Right cardiac atrium (tissue), 5 donors: ENCODE results near the gene RASL11B. TPM values are rescaled to one million over a fixed set of nuclear protein-coding genes. Genes with fewer than 3 reads are reported as not detected.

Source experiments
- ATAC-seq, 2 donors: fragments of 200-7000 bp; cut with Tn5 transposase; one replicate each; pipeline versions ENCODE4 v1.8.0 to v1.9.1; 2020; ENCODE audit warnings: moderate library complexity in 2 of 2, mild to moderate bottlenecking in 1 of 2
- DNase-seq, 3 donors: peaks; one replicate each; pipeline ENCODE4 v3.0.0-alpha.2; 2020
- H3K27ac ChIP-seq: one replicate; pipeline ENCODE4 v1.5.1; 2013; ENCODE audit warnings: mild to moderate bottlenecking, low read length, control low read depth, moderate library complexity
- H3K27me3 ChIP-seq: one replicate; pipeline ENCODE4 v1.6.1; 2013; ENCODE audit not compliant: control insufficient read depth, insufficient read depth
- H3K4me1 ChIP-seq: one replicate; pipeline ENCODE4 v1.6.1; 2013; ENCODE audit warnings: low read length; ENCODE audit not compliant: control insufficient read depth, insufficient read depth
- H3K4me3 ChIP-seq: one replicate; pipeline ENCODE4 v1.5.1; 2013; ENCODE audit warnings: low read length, control low read depth
- H3K9me3 ChIP-seq: one replicate; pipeline ENCODE4 v1.6.1; 2013; ENCODE audit warnings: low read length; ENCODE audit not compliant: control insufficient read depth
- WGBS: extraction: QIAGEN DNeasy Blood & Tissue Kit; methylation state at CpG from one replicate; pipeline ENCODE4 v1.1.7; 2013; 5-methylcytosine and 5-hydroxymethylcytosine counted together
- intact Hi-C, 4 donors: fragments of 100-400 bp; cut with DNase I; formaldehyde crosslinking; loops; one replicate each; pipeline versions ENCODE4 v1.11.0 to v1.14.0; 2022 to 2023
- polyA plus RNA-seq: library from polyadenylated mRNA; stranded (reverse); fragments of 200-250 nt; gene quantifications from one replicate; pipeline ENCODE4 v1.2.3, GENCODE V29; 2013
- total RNA-seq, 4 donors: library from RNA; stranded (reverse); fragmentation: NEBNext Ultra II Directional; extraction: Animal tissue kit (Norgen Biotek cat#: 25700); gene quantifications; one replicate each; pipeline ENCODE4 v1.2.1, GENCODE V29; 2021
- donor health status: healthy with polysubstance abuse.
- donor health status: DM: no; HTN: yes; CAD: no.
- donor health status: DM: no; HTN: no; CAD: no.
- donor health status: DM: no; HTN: yes; CAD: no; lungs with severe emphysema.
- donor health status: DM: yes; HTN: yes; CAD: no.

Gene RASL11B
- total and polyA plus RNA-seq, 5 donors = 9.6 to 37.2 (median 12.7) TPM

DNA sequence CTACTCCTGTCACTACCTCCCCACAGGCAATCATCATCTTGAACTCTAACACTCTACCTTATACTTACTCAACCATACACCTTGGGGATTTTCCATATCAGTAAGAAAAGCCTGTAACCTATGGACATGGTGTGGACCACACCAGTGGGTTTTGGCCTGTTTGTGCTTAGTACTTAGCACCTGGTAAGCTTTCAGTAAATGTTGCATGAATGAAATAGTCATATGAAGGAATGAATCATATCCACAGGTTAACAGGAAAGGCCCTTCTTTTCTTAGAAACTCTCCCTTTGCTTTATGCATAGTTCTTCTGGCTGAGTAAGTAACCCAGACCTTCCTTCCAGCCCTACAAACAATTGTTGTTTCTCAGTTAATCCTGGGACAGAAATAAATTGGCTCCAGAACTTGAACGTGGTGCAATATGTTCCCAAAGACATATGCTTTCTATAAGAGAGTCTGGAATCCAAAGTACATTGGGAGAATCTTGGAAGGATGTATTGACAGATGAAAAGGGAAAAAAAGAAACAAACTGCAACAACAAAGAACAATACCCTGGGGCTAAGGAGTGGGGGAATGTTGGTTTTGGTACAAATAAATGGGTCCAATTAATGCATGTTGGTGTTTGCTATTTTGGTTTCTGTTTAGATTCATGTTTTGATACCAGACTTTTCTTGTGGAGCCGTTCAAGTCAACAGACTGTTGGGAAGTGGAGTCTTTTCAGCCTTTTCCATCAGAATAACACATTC, 27.8 kb downstream of the RASL11B start:
- Histone ChIP-seq H3K27me3 (no peaks in the 10 kb centered on the region), H3K4me3 (no peak overlapping the region), H3K9me3 (no peaks in the 10 kb centered on the region), H3K4me1 (no peaks in the 10 kb centered on the region), H3K27ac (no peak overlapping the region)
- ATAC-seq (no peak), DNase-seq (no peak)
- intact Hi-C loops = no loop called here
- 75% methylated on average over 2 of the region's 2 CpGs for WGBS

DNA sequence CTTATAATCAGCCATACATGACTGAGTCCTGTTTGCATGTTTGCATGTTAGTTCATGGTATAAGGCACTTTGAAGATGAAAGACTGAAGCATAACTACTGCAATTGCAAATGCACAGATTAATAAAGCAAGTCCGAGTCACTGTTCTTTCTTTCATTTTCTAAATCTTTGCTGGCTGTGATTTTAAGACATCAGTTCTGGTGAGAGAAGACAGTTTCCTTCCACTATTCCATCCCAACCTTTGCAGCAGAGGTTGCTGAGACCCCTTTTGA, 28.3 kb downstream of the RASL11B start:
- DNase-seq (no peak), ATAC-seq (no peak)
- Histone ChIP-seq H3K4me1 (no peaks in the 10 kb centered on the region), H3K4me3 (no peak overlapping the region), H3K27ac (no peak overlapping the region), H3K9me3 (no peaks in the 10 kb centered on the region), H3K27me3 (no peaks in the 10 kb centered on the region)
- intact Hi-C loops = no loop called here
- WGBS = 93% methylated on average over 1 of the region's 1 CpG

DNA sequence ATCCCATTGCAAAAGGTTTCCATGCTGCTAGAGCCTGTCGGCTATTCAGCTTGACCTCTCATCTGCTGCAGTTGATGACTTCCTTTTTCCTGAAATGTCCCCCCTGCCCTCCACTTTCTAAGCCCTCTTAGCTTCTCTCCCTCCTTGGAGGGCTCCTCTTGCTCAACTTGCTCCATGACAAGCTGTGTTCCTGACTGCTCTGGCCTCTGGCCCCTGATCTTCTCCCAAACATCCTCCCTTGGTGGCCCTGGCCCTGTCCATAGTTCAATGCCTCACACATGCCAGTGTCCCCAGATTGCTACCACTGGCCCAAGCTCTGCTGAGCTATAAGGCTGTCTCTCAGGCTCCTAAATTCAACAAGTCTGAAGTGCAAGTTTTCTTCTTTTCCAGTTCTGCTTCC, 29.6 kb downstream of the RASL11B start:
- Histone ChIP-seq H3K4me3 (no peak overlapping the region), H3K27me3 (no peaks in the 10 kb centered on the region), H3K9me3 (no peaks in the 10 kb centered on the region), H3K27ac (no peak overlapping the region), H3K4me1 (no peaks in the 10 kb centered on the region)
- intact Hi-C loops = no loop called here
- 63% methylated on average over 1 of the region's 1 CpG for WGBS
- DNase-seq (no peak), ATAC-seq (no peak)

DNA sequence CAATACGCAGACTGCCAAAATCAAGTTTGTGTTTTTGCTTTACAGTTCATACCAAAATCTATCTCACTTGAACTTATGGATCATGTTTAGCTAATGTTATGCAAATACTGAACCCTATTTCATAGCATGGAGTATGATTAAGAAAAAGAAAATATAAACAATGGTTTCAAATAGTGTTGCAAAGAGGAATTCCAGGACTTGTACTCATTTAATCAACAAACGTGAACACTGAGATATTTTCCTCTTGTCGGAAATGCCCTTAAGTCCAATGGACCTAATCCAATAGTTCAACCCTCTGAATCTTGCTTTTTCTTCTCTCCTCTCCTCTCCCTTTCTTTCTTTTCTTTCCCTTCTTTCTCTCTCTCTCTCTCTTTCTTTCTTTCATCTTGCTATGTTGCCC, 30.8 kb downstream of the RASL11B start:
- Histone ChIP-seq H3K9me3 (no peaks in the 10 kb centered on the region), H3K4me1 (no peaks in the 10 kb centered on the region), H3K27ac (no peak overlapping the region), H3K4me3 (no peak overlapping the region), H3K27me3 (no peaks in the 10 kb centered on the region)
- no peak for ATAC-seq
- no peak for DNase-seq
- WGBS = 78% methylated on average over 3 of the region's 3 CpGs
- intact Hi-C loops = no loop called here

DNA sequence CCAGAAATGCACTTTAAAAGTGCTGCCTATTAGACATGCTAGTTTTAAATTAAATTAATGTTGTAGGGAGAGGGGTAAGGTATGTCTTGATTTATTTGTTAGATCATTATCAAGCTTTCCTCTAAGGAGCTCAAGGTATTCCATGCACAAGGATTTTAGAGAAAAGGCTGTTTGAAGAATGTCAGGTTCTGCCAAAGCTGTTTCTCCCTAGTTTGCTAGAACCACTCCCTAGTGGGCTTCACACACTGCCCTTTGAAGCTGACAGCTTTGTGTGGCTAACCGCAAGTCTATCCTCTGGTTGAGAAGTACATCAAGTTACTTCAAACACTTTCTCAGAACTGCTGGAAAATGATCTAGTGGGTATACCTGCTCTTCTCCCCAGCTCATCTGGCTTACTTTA, 32.3 kb downstream of the RASL11B start:
- no peaks in the 10 kb centered on the region for H3K27me3 ChIP-seq
- intact Hi-C loops = no loop called here
- DNase-seq (no peak), ATAC-seq (no peak)
- no peak overlapping the region for H3K27ac ChIP-seq
- no peaks in the 10 kb centered on the region for H3K9me3 ChIP-seq
- WGBS = 100% methylated on average over 1 of the region's 1 CpG
- H3K4me3 ChIP-seq = no peak overlapping the region
- H3K4me1 ChIP-seq = no peaks in the 10 kb centered on the region

DNA sequence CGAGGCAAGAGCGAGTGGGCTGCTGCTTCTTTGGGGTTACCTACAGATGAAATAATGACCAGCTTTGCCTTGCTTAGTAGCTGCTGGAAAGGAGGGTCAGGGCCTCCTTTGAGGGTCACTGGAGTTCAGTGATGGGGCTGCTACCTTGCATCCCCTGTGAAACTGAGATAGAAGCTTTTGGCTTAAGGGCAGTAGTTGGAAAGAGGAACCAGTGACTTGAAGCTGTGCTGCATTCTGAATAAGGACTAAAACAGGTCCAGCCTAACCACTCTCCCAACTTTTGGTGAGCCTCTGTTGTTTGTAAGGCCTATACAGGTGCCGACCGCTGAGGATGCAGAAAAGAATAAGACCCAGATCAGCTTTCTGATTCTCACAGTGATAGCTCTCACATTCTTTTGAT, 41.2 kb downstream of the RASL11B start:
- WGBS = 97% methylated on average over 4 of the region's 4 CpGs
- no peaks in the 10 kb centered on the region for H3K9me3 ChIP-seq
- ATAC-seq (no peak), DNase-seq (no peak)
- intact Hi-C loops = no loop called here
- H3K27ac ChIP-seq = no peak overlapping the region
- H3K4me3 ChIP-seq = no peak overlapping the region
- H3K4me1 ChIP-seq = no peaks in the 10 kb centered on the region
- H3K27me3 ChIP-seq = no peaks in the 10 kb centered on the region

DNA sequence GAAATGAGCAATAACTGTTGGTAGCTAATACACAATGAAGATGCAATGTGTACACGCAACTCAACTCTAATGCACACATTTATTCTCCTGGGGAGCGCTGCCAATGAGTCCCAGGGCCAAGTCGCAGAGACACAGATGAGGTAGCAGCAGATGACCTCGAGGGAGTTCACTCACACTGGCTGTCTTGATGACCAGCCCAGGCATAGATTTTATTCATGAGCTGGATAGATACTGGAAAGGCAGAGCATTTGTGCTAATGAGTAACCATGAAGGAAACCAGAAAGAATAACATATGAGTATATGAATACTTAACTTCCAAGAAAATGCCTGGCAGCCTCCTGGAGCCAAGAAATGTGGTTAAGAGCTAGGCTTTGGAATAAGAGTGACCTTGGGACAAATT, 42.3 kb downstream of the RASL11B start:
- ATAC-seq = no peak

DNA sequence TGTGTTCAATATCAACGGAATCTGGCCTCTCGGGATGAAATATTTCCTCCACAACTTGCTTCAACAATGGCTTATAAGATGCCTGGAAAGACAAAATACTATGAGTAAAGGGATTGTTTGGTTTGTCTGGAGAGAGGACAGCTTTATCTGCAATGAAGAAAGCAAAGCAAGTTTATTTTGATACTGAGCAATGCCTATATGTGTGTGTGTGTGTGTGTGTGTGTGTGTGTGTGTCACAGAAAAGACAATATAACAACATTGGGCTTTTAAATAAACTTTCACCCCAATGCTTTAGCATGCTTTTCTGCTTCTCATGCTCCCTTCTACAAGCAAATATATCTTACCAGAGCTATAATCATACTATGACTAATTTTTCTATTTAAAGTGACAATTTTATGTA, 45.4 kb downstream of the RASL11B start:
- no peak overlapping the region for H3K27ac ChIP-seq
- ATAC-seq (no peak), DNase-seq (no peak)
- WGBS = 66% methylated on average over 2 of the region's 2 CpGs
- H3K9me3 ChIP-seq = no peaks in the 10 kb centered on the region
- H3K27me3 ChIP-seq = no peaks in the 10 kb centered on the region
- intact Hi-C loops = no loop called here
- no peaks in the 10 kb centered on the region for H3K4me1 ChIP-seq
- H3K4me3 ChIP-seq = no peak overlapping the region

More for the DNA sequence above, 42.3 kb downstream of the RASL11B start:
- intact Hi-C loops = no loop called here
- no peak for DNase-seq
- Histone ChIP-seq H3K4me1 (no peaks in the 10 kb centered on the region), H3K27me3 (no peaks in the 10 kb centered on the region), H3K4me3 (no peak overlapping the region), H3K9me3 (no peaks in the 10 kb centered on the region), H3K27ac (no peak overlapping the region)
- WGBS = 92% methylated on average over 4 of the region's 4 CpGs

DNA sequence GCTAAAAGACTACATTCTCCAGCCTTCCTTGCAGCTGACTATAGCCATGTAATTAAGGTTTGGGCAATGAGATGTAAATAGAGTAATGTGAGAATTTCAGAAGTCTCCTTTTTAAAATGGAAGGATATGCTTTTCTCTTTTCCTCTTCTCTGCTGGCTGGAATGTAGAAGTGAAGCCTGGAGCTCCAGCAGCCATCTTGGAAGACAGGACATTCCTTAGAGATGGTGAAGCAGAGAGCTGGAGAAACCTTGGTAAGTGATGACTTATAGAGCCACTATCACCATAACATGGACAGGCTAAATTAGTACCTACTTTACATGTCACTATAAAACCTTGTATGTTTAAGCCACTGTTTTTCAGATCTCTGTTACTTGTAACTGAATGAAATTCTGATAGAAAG, 48.0 kb downstream of the RASL11B start:
- H3K4me3 ChIP-seq = no peak overlapping the region
- DNase-seq (no peak), ATAC-seq (no peak)
- intact Hi-C loops = no loop called here
- H3K27ac ChIP-seq = no peak overlapping the region
- peaks cover 3% of the 10 kb centered on the region for H3K4me1 ChIP-seq
- no peaks in the 10 kb centered on the region for H3K27me3 ChIP-seq
- no peaks in the 10 kb centered on the region for H3K9me3 ChIP-seq

DNA sequence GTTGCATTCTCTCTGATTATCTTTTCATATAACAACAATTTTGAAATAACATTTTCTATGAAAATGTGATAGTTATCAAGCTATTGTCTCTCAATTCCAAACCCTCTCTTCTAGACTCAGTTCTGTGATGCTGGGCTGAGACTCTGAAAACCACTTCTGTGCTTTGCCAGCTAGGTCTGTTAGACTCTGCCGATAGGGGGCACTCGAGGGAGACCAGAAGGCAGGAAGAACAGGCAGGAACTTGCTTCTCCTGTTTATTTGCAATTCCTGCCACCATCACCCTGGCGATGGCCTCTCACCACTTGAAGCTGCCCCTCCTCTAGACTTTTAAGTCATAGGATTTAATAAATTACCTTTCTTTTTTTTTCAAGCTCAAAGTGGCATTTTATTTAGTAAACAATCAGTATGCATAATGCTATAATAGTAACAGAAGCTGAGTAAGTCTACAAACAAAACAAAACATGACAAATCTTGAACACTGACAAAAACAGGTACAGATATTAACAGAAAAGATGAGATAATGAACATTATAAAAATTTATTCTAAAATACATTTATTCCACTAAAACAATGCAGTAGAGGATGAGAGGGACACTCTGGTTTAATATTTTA, 49.7 kb downstream of the RASL11B start:
- Histone ChIP-seq H3K4me1 (peaks cover 3% of the 10 kb centered on the region), H3K9me3 (no peaks in the 10 kb centered on the region), H3K27ac (no peak overlapping the region), H3K27me3 (no peaks in the 10 kb centered on the region), H3K4me3 (no peak overlapping the region)
- ATAC-seq = peak; percentile 37 to 49
- WGBS = 10% methylated on average over 3 of the region's 3 CpGs
- peak; percentile 69 to 86 (median 81) for DNase-seq
- intact Hi-C loops = no loop called here

DNA sequence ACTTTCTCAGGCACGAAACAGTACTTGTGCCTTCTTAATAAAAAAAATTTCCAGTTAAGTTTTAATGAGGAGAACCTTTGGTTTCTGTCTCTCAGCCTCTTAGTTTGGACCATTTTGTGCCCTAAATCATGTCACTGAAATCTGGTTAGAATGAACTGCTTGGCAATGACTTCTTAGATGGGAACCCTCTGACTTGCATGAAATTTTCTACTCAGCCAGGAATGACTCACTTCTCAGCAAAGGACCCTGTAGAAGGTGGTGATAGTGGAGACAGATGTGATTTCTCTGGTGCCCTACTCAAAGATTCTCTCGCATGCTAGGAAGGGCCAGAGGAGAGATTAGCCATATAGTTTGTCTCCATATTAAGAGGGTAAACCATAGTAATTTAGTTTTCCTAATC, 50.5 kb downstream of the RASL11B start:
- Histone ChIP-seq H3K4me3 (no peak overlapping the region), H3K4me1 (peaks cover 3% of the 10 kb centered on the region), H3K27ac (no peak overlapping the region), H3K27me3 (no peaks in the 10 kb centered on the region), H3K9me3 (no peaks in the 10 kb centered on the region)
- ATAC-seq = no peak
- 76% methylated on average over 2 of the region's 2 CpGs for WGBS
- intact Hi-C loops = no loop called here
- DNase-seq = no peak
